NCI-H345 (cell line): ENCODE data around the gene OCA2.

ENCODE experiments used
- DNase-seq: peaks from one replicate; lab custom pipeline; 2025; lab: John Stamatoyannopoulos, UW

OCA2 gene

GRCh38 chr15:28078191-28078719 lies 20.9 kb downstream of the OCA2 start:
- no peak for DNase-seq

- no peak for DNase-seq
Observed at GRCh38 chr15:28075573-28075972, 23.5 kb downstream of the OCA2 start.

GRCh38 chr15:28068930-28069329 lies 30.2 kb downstream of the OCA2 start:
- DNase-seq, result no peak

- no peak for DNase-seq
Observed at GRCh38 chr15:28066231-28066630, 32.9 kb downstream of the OCA2 start.

- DNase-seq, result peak; percentile 30
Observed at GRCh38 chr15:28060005-28060404, 39.1 kb downstream of the OCA2 start.

GRCh38 chr15:28058082-28058481 lies 41.0 kb downstream of the OCA2 start:
- no peak for DNase-seq

- no peak for DNase-seq
Observed at GRCh38 chr15:28051955-28052633, 47.0 kb downstream of the OCA2 start.

GRCh38 chr15:28049581-28049980 lies 49.5 kb downstream of the OCA2 start:
- DNase-seq, result no peak

- DNase-seq, result no peak
Observed at GRCh38 chr15:28047277-28047676, 51.8 kb downstream of the OCA2 start.

GRCh38 chr15:28044121-28044672 lies 54.9 kb downstream of the OCA2 start:
- no peak for DNase-seq

GRCh38 chr15:28043691-28044091 lies 55.4 kb downstream of the OCA2 start:
- no peak for DNase-seq

- no peak for DNase-seq
Observed at GRCh38 chr15:28037969-28038590, 61.0 kb downstream of the OCA2 start.

GRCh38 chr15:28033443-28033842 lies 65.7 kb downstream of the OCA2 start:
- no peak for DNase-seq

- DNase-seq, result no peak
Observed at GRCh38 chr15:28030801-28031200, 68.3 kb downstream of the OCA2 start.

- no peak for DNase-seq
Observed at GRCh38 chr15:28027714-28028076, 71.4 kb downstream of the OCA2 start.

- DNase-seq, result no peak
Observed at GRCh38 chr15:28026764-28027713, 72.1 kb downstream of the OCA2 start.

- no peak for DNase-seq
Observed at GRCh38 chr15:28026221-28026620, 72.9 kb downstream of the OCA2 start.

- no peak for DNase-seq
Observed at GRCh38 chr15:28025413-28025812, 73.7 kb downstream of the OCA2 start.

GRCh38 chr15:28024889-28025250 lies 74.2 kb downstream of the OCA2 start:
- no peak for DNase-seq

- DNase-seq, result no peak
Observed at GRCh38 chr15:28023933-28024888, 74.9 kb downstream of the OCA2 start.

GRCh38 chr15:28023422-28023821 lies 75.7 kb downstream of the OCA2 start:
- DNase-seq, result no peak
